HG03108 (cell line): ENCODE results near the gene FAM13A.
"Not testable (repeated sequence)": the region's sequence is repeated elsewhere in the genome, so short reads cannot be mapped to it uniquely, and the experiment has no call there.

Experiments used
- ATAC-seq: cut with Tn5 transposase; IDR thresholded peaks from one replicate; pipeline ENCODE4 v1.9.1; 2021; ENCODE audit warnings: moderate library complexity; ENCODE audit not compliant: unreplicated experiment

Gene FAM13A

DNA sequence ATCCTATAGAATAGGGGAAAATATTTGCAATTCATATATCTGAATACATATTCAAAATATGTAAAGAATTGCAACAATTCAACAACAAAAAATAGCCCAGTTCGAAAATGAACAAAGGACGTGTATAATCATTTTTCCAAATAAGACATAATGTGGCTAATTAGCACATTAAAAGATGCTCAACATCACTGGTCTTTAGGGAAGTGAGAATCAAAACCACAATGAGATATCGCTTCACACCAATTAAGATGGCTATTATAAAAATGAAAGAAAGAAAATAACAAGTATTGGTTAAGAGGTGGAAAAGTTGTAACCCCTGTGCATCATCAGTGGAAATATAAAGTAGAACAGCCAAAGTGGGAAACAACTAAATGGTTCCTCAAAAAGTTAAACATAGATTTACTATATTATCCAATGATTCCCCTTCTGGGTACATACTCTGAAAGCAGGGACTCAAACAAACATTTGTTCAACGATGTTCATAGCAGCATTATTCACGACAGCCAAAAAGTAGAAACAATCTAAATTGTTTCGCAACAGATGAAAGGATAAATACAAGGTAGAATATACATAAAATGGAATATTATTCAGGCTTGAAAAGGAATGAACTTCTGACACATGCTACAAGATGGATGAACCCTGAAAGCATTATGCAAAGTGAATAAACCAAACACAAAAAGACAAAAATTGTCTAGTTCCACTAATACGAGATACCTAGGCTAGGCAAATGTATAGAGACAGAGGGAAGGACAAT is 12.7 kb downstream of the FAM13A start:
- ATAC-seq: no peak

- ATAC-seq: no peak
Observed at GRCh38 chr4:89042055-89042454, 14.9 kb downstream of the FAM13A start.

- no peak for ATAC-seq
Observed at GRCh38 chr4:89039730-89040338, 17.2 kb downstream of the FAM13A start.

DNA sequence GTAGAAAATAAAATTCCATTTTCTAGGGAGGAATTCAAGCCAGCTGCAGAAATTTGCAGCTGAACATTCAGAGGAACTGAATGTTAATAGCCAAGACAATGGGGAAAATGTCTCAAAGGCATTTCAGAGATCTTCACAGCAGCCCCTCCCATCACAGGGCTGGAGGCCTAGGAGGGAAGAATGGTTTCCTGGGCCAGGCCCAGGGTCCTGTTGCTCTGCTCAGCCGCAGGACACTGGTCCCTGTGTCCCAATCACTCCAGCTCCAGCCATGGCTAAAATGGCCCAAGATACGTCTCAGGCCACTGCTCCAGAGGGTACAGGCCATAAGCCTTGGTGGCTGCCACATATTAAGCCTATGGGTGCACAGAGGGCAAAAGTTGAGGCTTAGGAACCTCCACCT is 20.4 kb downstream of the FAM13A start:
- no peak for ATAC-seq

DNA sequence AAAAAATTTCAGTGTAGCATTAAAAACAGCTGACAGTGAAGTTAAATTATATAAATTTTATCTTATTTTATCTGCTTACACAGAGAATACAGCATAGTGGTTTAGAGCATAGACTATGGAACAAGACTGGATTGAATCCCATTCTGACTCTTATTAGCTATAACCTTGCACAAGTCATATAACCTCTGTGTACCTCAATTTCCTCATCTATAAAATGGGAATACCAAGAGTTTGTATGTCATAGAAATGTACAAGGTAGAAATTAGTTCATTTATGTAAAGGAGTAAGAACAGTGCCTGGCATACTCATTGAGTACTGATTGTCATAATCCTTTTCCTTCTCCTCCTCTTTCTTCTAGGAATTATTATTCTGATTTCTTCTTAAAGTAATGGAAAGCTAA is 25.7 kb downstream of the FAM13A start:
- no peak for ATAC-seq

DNA sequence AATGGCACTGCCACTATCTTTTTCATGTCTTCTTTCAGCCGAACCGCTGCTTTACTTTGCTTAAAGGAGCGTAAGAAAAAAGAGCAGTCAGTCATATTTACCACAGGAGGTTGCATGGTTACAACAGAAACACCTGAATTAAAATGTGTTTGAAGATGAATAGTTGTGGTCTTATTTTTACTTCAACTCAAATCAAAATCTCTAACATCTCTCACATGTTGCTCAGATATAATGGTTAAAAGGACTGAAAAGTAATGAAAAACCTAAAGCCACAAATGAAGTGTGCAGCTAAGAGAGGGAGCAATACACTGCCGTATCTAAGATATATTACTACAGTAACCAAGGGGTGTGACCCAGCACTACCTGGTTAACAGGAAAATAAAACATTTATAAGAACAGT is 27.4 kb downstream of the FAM13A start:
- ATAC-seq: no peak

DNA sequence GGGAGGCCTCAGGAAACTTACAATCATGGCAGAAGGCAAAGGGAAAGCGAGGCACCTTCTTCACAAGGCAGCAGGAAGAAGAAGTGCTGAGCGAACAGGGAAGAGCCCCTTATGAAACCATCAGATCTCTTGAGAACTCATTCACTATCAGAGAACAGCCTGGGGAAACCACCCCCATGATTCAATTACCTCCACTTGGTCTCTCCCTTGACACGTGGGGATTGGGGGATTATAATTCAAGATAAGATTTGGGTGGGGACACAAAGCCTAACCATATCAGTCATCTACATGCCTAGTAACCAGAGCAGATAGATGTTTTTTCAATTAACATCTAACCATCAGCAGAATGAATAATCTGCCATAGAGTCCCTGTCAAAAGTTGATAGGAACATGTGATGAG is 30.4 kb downstream of the FAM13A start:
- no peak for ATAC-seq

- peak; percentile 95 for ATAC-seq
Observed at GRCh38 chr4:89024051-89024675, 32.8 kb downstream of the FAM13A start.

- ATAC-seq: no peak
Observed at GRCh38 chr4:89023140-89023539, 33.8 kb downstream of the FAM13A start.

DNA sequence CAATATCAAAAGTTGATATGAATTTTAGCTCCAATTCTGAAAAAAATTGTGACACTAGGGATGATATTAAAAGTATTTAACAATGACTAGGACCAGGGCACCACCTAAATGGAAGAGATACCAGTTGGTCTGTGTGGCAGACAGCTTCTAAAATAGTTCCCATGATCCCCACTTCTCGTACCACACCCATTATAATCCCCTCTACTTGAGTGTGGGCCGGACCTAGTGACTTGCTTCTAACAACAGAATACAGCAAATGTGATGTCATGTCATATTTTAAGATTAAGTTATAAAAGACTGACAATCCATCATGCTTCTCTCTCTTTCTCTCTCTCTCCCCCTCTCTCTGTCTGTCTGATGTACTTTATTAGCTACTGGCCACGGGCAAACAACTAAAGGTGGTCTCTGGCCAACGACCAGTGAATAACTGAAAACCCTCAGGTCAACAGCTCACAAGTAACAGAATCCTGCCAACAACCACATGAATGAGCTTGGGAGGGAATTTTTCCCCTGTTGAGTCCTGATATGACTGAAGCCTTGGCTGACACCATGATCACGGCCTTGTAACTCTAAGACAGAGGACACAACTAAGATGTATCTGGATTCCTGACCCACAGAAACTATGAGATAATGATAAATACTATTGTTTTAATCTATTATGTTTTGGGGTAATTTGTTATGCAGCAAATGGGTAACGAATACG is 34.4 kb downstream of the FAM13A start:
- no peak for ATAC-seq

DNA sequence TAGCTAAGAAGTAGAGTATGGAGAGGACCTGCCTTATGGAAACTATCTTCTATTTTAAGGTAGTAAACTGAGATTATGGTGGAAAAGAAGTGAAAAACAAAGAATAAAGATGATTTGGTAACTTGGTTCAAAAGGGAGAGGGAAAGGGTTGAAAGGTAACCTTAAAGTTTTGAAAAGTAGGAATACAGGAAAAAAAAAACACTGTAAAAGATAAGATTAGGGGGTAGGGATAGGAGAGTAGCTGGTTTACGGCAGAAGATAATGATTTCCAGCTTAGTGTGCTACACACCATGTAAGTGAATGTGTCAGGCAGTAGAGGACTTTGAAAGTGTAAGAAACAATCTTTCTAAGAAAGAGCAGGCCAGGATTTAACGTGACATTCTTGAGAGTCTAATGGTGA is 35.3 kb downstream of the FAM13A start:
- ATAC-seq: no peak

DNA sequence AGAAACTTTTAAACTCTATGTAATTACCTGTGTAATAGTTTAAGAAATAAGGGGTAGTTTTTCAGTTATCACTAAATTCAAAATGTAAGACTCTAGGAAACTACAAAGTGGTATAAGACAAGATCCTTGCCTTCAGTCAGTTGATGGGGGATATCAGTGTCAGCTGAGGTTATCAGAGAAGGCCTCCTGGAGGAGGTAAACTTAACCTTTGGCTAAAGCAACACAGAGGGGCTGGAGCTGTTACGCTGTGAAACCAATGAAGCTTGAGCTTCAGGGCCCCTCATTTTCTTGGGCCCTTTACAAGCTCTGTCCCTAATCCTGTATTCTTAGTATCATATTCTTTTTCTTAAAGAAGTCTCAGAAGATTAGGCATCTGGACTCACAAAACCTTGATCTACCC is 35.9 kb downstream of the FAM13A start:
- no peak for ATAC-seq

DNA sequence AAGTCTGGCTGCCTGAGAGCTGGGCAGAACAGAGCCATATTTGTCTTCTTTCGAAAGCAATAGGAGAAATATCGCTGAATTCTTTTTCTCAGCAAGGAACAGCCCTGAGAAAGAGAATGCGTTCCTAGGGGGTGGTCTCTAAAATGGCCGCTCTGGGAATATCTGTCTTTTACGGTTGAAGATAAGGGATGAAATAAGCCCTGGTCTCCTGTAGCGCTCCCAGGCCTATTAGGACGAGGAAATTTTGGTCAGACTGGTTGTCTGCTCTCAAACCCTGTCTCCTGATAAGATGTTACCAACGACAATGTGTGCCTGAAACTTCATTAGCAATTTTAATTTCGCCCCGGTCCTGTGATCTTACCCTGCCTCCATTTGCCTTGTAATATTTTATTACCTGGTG is 42.1 kb downstream of the FAM13A start:
- not testable (repeated sequence) for ATAC-seq

- ATAC-seq: no peak
Observed at GRCh38 chr4:89009761-89010369, 47.1 kb downstream of the FAM13A start.

- peak; percentile 77 for ATAC-seq
Observed at GRCh38 chr4:89009115-89009514, 47.9 kb downstream of the FAM13A start.

- ATAC-seq: no peak
Observed at GRCh38 chr4:89008166-89008565, 48.8 kb downstream of the FAM13A start.

DNA sequence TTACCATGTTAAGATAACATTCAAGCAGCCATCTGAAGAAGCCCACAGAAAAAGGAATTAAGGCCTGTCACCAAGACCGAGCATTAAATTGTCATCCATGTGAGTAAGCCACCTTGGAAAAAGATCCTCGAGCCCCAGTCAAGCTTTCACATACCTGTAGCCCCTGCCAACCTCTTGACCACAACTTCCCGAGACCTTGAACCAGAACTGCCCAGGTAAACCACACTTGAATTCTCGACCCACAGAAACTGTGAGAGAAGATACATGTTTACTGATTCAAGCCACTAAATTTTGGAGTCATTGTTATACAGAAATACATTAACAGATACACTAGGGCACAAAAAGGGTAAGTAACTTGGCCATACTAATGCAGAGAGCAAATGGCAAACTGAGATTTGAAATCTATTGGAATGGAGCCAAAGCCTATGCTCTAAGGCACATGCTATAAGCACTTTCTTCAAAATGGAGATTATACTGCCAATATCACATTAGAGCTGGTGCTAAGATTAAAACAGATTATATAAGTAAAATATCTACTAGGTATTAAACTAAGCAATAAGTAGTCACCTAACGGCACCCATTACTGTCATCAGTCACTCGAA is 49.5 kb downstream of the FAM13A start:
- ATAC-seq: no peak

DNA sequence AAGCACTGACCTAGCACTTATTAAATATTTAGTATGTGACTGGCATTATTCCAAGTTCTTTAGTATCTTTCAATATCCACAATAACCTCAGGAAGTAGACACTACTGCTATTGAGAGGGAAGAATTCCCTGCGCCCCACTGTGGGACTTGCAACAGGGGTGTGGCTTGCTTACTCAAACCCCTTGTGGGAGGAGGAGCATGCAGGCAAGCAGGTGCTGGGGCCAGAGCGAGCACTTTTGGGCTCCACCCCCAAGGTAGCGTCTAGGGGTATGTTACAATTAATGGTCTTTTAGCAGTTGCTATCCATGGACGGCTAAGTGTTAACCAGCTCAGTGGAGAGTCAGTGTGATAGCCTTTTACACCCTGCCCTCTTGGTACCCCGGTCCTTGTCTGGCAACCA is 50.7 kb downstream of the FAM13A start:
- no peak for ATAC-seq

- ATAC-seq: not testable (repeated sequence)
Observed at GRCh38 chr4:89005066-89005465, 51.9 kb downstream of the FAM13A start.

GRCh38 chr4:89001647-89002445 is 55.1 kb downstream of the FAM13A start:
- ATAC-seq: no peak
